Esophagus squamous epithelium (tissue), 4 donors: ENCODE measurements around the gene PTPRM.

Source experiments
- CTCF ChIP-seq, 6 experiments: fragments of 450-650 bp in 4 of 6; fragments of 200-600 bp in 2 of 6; sonication (generic) in 2 of 6; IDR thresholded peaks; one replicate each; pipeline ENCODE4 v1.5.1; 2016 to 2019; ENCODE audit warnings: antibody characterized with exemption in 6 of 6, mild to moderate bottlenecking in 4 of 6, moderate library complexity in 4 of 6
- POLR2A ChIP-seq, 4 donors: fragments of 450-650 bp; IDR thresholded peaks; one replicate each; pipeline ENCODE4 v1.6.1; 2017; ENCODE audit warnings: antibody characterized with exemption in 4 of 4, mild to moderate bottlenecking in 4 of 4, moderate library complexity in 3 of 4

GRCh38 chr18:7937268-7937667, 370.2 kb downstream of the PTPRM start:
- no peak for TF ChIP-seq CTCF (IDR thresholded peaks at IDR 0.05)
- TF ChIP-seq POLR2A (IDR thresholded peaks at IDR 0.05) = no peak
